ENCODE data around the gene SCRN1. TPM values are rescaled to one million over a fixed set of nuclear protein-coding genes. Genes with fewer than 3 reads are reported as not detected.
A peak's percentile ranks its signal among the peaks of the same experiment; 100 is the strongest.

The SCRN1 gene
- total RNA-seq, 2 donors from 2014 or later = 20.4 to 30.4 TPM

- Histone ChIP-seq H3K27me3 (no peaks in the 10 kb centered on the region), H3K4me3 (no peak overlapping the region), H3K36me3 (replicated peaks in 1 of 2; ENCODE audit: insufficient read depth in 1 of 2, low read depth in 2 of 2) (no peaks in the 10 kb centered on the region), H3K9me3 (no peaks in the 10 kb centered on the region), H3K27ac (no peak overlapping the region), H3K4me1 (peaks cover 23% of the 10 kb centered on the region)
- no peak for DNase-seq
- no peak for ATAC-seq
- intact Hi-C loops (cut with DNase I) = no loop called here
- TF ChIP-seq CTCF (IDR thresholded peaks at IDR 0.05) (no peak), POLR2A (IDR thresholded peaks at IDR 0.05) (no peak)
These were observed 9.4 kb downstream of the SCRN1 start for GRCh38 chr7:29980151-29980550.

- H3K27ac ChIP-seq = peak overlapping the region in 3 of 4 donors; percentile 32 to 45 (median 37)
- DNase-seq = peak; percentile 61 to 87 (median 74)
- no peaks in the 10 kb centered on the region for H3K27me3 ChIP-seq
- peak in 6 of 7 experiments; percentile 11 to 49 (median 34) for TF ChIP-seq CTCF (IDR thresholded peaks at IDR 0.05)
- no peak for TF ChIP-seq POLR2A (IDR thresholded peaks at IDR 0.05)
- H3K4me1 ChIP-seq = peaks cover 23% of the 10 kb centered on the region
- H3K4me3 ChIP-seq = no peak overlapping the region
- 42 to 49% methylated on average over 8 of the region's 8 CpGs for WGBS, 2 donors
- no peaks in the 10 kb centered on the region for H3K9me3 ChIP-seq
- ATAC-seq = peak; percentile 75
- intact Hi-C loops (cut with DNase I) = no loop called here
- H3K36me3 ChIP-seq (replicated peaks in 1 of 2; ENCODE audit: insufficient read depth in 1 of 2, low read depth in 2 of 2) = no peaks in the 10 kb centered on the region
These were observed 11.5 kb downstream of the SCRN1 start for GRCh38 chr7:29977886-29978651.

GRCh38 chr7:29976673-29977415, 12.8 kb downstream of the SCRN1 start:
- Histone ChIP-seq H3K9me3 (no peaks in the 10 kb centered on the region), H3K27ac (peak overlapping the region in 1 of 4 donors; percentile 45), H3K4me3 (no peak overlapping the region), H3K36me3 (replicated peaks in 1 of 2; ENCODE audit: insufficient read depth in 1 of 2, low read depth in 2 of 2) (no peaks in the 10 kb centered on the region), H3K4me1 (peaks cover 30% of the 10 kb centered on the region), H3K27me3 (no peaks in the 10 kb centered on the region)
- no peak for DNase-seq
- intact Hi-C loops (cut with DNase I) = no loop called here
- ATAC-seq = no peak
- no peak for TF ChIP-seq POLR2A (IDR thresholded peaks at IDR 0.05)
- TF ChIP-seq CTCF (IDR thresholded peaks at IDR 0.05) = no peak
- WGBS, 2 donors = 85 to 93% methylated on average over 6 of the region's 6 CpGs

GRCh38 chr7:29976266-29976665, 13.3 kb downstream of the SCRN1 start:
- H3K4me3 ChIP-seq = no peak overlapping the region
- no peaks in the 10 kb centered on the region for H3K36me3 ChIP-seq (replicated peaks in 1 of 2; ENCODE audit: insufficient read depth in 1 of 2, low read depth in 2 of 2)
- 79 to 85% methylated on average over 4 of the region's 4 CpGs for WGBS, 2 donors
- no peaks in the 10 kb centered on the region for H3K27me3 ChIP-seq
- ATAC-seq (no peak), DNase-seq (no peak)
- peaks cover 32% of the 10 kb centered on the region for H3K4me1 ChIP-seq
- H3K27ac ChIP-seq = no peak overlapping the region
- no peaks in the 10 kb centered on the region for H3K9me3 ChIP-seq
- intact Hi-C loops (cut with DNase I) = no loop called here
- TF ChIP-seq CTCF (IDR thresholded peaks at IDR 0.05) (no peak), POLR2A (IDR thresholded peaks at IDR 0.05) (no peak)
